ENCODE measurements around the gene SH3RF3.

SH3RF3 gene

GRCh38 chr2:109392816-109393661, 264.0 kb downstream of the SH3RF3 start:
- H3K4me1 ChIP-seq, result no peaks in the 10 kb centered on the region
- H3K9ac ChIP-seq, result no peak overlapping the region
- no peaks in the 10 kb centered on the region for H3K27me3 ChIP-seq (ENCODE audit: control insufficient read depth, insufficient read depth, low read length)
- H3K4me3 ChIP-seq (ENCODE audit: low read depth, low read length), result no peak overlapping the region
- H3K4me2 ChIP-seq (ENCODE audit: low read length), result no peak overlapping the region
- no peak overlapping the region for H3K27ac ChIP-seq
- no peaks in the 10 kb centered on the region for H3K36me3 ChIP-seq (ENCODE audit: control insufficient read depth, insufficient read depth, low read length)
- H3K79me2 ChIP-seq, result no peaks in the 10 kb centered on the region
- TF ChIP-seq, protein P1, sequence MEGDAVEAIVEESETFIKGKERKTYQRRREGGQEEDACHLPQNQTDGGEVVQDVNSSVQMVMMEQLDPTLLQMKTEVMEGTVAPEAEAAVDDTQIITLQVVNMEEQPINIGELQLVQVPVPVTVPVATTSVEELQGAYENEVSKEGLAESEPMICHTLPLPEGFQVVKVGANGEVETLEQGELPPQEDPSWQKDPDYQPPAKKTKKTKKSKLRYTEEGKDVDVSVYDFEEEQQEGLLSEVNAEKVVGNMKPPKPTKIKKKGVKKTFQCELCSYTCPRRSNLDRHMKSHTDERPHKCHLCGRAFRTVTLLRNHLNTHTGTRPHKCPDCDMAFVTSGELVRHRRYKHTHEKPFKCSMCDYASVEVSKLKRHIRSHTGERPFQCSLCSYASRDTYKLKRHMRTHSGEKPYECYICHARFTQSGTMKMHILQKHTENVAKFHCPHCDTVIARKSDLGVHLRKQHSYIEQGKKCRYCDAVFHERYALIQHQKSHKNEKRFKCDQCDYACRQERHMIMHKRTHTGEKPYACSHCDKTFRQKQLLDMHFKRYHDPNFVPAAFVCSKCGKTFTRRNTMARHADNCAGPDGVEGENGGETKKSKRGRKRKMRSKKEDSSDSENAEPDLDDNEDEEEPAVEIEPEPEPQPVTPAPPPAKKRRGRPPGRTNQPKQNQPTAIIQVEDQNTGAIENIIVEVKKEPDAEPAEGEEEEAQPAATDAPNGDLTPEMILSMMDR (IDR thresholded peaks at IDR 0.05), result no peak
- H3K9me3 ChIP-seq (ENCODE audit: control insufficient read depth, low read length), result no peaks in the 10 kb centered on the region
- no peak overlapping the region for H2AFZ ChIP-seq

DNA sequence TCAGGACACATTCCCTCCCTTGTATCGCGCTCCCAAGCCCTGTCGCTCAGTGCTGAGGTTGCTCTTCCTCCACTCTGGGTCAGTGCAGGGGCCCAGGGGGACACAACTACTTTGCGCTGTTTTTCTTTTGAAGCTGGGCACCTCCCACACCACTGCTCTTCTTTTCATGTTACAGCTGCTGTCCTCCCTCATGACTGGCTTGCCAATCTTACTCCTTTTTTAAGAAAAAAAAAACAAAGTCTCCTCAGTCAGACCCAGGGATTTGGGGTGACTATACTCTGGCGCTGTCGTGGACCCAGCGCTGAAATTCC, 264.6 kb downstream of the SH3RF3 start:
- no peaks in the 10 kb centered on the region for H3K4me1 ChIP-seq
- H3K9ac ChIP-seq, result no peak overlapping the region
- no peaks in the 10 kb centered on the region for H3K9me3 ChIP-seq (ENCODE audit: control insufficient read depth, low read length)
- no peak overlapping the region for H2AFZ ChIP-seq
- TF ChIP-seq, protein P1 (IDR thresholded peaks at IDR 0.05), result no peak
- H3K27me3 ChIP-seq (ENCODE audit: control insufficient read depth, insufficient read depth, low read length), result no peaks in the 10 kb centered on the region
- no peaks in the 10 kb centered on the region for H3K36me3 ChIP-seq (ENCODE audit: control insufficient read depth, insufficient read depth, low read length)
- no peak overlapping the region for H3K4me2 ChIP-seq (ENCODE audit: low read length)
- no peaks in the 10 kb centered on the region for H3K79me2 ChIP-seq
- no peak overlapping the region for H3K27ac ChIP-seq
- H3K4me3 ChIP-seq (ENCODE audit: low read depth, low read length), result no peak overlapping the region

DNA sequence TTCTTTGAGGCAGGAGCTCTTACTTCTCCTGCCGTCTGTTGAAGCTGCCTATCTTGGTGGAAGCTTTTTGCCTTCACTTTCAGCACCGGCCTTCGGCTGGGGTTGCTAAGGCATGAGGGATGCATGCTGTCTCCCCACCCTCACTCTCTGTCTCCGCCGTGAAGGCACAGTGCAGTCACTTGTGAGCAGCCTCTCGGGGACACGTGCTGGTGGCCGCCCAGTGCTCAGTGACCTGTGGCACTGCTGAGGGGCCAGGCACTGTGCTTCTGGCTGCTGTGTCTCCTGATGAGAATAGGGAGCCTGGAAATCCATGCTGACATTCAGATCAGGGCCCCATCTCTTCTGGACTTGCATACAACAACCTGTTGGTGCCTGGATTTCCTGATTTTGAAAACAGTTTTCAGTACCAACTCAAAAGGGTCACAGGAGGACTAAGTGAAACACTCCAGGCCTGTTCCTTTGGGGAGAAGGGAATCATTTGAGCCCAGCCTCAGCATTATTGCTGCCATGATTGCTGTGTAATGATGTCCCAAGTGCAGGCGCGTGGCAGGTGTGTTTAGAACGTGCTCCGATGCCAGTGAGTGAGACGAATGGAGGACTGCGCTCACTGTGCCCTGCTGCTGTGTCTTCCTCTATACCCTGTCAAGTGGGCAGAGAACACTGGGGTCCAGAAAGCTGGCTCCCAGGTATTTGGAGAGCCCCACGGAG, 266.6 kb downstream of the SH3RF3 start:
- H3K9ac ChIP-seq, result no peak overlapping the region
- H3K27me3 ChIP-seq (ENCODE audit: control insufficient read depth, insufficient read depth, low read length), result no peaks in the 10 kb centered on the region
- H3K4me2 ChIP-seq (ENCODE audit: low read length), result no peak overlapping the region
- H3K79me2 ChIP-seq, result no peaks in the 10 kb centered on the region
- H3K27ac ChIP-seq, result no peak overlapping the region
- H2AFZ ChIP-seq, result no peak overlapping the region
- no peak overlapping the region for H3K4me3 ChIP-seq (ENCODE audit: low read depth, low read length)
- H3K9me3 ChIP-seq (ENCODE audit: control insufficient read depth, low read length), result no peaks in the 10 kb centered on the region
- TF ChIP-seq, protein P1 (IDR thresholded peaks at IDR 0.05), result no peak
- H3K36me3 ChIP-seq (ENCODE audit: control insufficient read depth, insufficient read depth, low read length), result no peaks in the 10 kb centered on the region
- H3K4me1 ChIP-seq, result no peaks in the 10 kb centered on the region

- Histone ChIP-seq H3K9me3 (ENCODE audit: control insufficient read depth, low read length) (no peaks in the 10 kb centered on the region), H3K4me1 (no peaks in the 10 kb centered on the region), H3K9ac (no peak overlapping the region), H3K79me2 (no peaks in the 10 kb centered on the region), H3K27ac (no peak overlapping the region), H3K36me3 (ENCODE audit: control insufficient read depth, insufficient read depth, low read length) (no peaks in the 10 kb centered on the region), H2AFZ (no peak overlapping the region), H3K27me3 (ENCODE audit: control insufficient read depth, insufficient read depth, low read length) (no peaks in the 10 kb centered on the region), H3K4me2 (ENCODE audit: low read length) (no peak overlapping the region), H3K4me3 (ENCODE audit: low read depth, low read length) (no peak overlapping the region)
- TF ChIP-seq, protein P1 (IDR thresholded peaks at IDR 0.05), result no peak
Measured at GRCh38 chr2:109396202-109397180, 267.5 kb downstream of the SH3RF3 start.
